GM12864 (cell line): ENCODE results near the gene AGT.
"Not testable (repeated sequence)": the region's sequence is repeated elsewhere in the genome, so short reads cannot be mapped to it uniquely, and the experiment has no call there.

Experiments
- DNase-seq: peaks from one replicate; pipeline ENCODE4 v3.0.0-alpha.2; 2011; ENCODE audit warnings: low read depth
- H3K4me3 ChIP-seq: 2 replicates; pipeline ENCODE4 v1.5.1; 2011; ENCODE audit warnings: mild to moderate bottlenecking, low read depth, low read length, control low read depth
- TF ChIP-seq, protein P1 (sequence below): IDR thresholded peaks from 2 replicates; pipeline ENCODE4 v1.5.1; 2011; ENCODE audit warnings: low read depth, mild to moderate bottlenecking, moderate library complexity, low read length, control low read depth, inconsistent platforms; ENCODE audit errors: missing control alignments

The AGT gene

DNA sequence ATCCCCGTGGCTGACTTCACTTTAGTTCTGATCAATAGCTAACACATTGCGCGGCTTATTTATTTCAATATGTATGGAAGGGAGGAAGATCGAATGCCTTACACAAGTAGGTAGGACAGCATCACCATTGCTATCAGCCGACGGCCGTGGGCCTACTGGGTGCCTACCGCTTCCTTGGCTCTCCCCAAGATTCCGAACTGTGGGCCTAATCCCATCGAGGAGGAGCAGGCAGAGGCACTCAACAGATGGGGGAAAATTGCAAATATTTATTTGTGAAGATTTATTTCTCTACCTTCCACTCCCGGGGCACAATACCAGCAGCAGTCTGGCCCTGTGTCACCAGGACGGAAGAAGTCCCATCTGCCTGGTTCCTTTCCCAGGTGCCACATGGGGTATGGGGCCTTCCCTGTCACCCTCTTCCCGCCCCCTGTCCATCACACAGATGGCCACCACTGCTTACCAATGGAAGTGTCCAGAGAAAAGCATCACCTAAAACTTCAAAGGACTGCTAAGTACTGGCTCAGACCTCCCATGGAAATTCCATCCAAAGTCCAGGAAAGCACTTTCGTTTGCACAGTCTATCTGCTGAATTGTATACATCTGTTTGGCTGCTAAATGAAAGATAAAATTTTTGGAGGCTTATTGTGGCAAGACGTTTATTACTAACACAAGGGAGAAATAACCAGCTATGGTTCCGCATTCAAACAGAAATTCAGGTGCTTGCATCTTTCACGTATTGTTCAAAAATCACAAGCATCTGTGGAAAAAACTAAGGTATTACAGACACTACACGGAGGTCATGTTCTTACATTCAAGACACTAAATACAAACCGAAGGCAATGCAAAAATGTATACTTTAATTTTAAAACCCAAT is 11.8 kb downstream of the AGT start:
- H3K4me3 ChIP-seq = no peak overlapping the region
- TF ChIP-seq, protein P1, sequence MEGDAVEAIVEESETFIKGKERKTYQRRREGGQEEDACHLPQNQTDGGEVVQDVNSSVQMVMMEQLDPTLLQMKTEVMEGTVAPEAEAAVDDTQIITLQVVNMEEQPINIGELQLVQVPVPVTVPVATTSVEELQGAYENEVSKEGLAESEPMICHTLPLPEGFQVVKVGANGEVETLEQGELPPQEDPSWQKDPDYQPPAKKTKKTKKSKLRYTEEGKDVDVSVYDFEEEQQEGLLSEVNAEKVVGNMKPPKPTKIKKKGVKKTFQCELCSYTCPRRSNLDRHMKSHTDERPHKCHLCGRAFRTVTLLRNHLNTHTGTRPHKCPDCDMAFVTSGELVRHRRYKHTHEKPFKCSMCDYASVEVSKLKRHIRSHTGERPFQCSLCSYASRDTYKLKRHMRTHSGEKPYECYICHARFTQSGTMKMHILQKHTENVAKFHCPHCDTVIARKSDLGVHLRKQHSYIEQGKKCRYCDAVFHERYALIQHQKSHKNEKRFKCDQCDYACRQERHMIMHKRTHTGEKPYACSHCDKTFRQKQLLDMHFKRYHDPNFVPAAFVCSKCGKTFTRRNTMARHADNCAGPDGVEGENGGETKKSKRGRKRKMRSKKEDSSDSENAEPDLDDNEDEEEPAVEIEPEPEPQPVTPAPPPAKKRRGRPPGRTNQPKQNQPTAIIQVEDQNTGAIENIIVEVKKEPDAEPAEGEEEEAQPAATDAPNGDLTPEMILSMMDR = no peak
- no peak for DNase-seq

DNA sequence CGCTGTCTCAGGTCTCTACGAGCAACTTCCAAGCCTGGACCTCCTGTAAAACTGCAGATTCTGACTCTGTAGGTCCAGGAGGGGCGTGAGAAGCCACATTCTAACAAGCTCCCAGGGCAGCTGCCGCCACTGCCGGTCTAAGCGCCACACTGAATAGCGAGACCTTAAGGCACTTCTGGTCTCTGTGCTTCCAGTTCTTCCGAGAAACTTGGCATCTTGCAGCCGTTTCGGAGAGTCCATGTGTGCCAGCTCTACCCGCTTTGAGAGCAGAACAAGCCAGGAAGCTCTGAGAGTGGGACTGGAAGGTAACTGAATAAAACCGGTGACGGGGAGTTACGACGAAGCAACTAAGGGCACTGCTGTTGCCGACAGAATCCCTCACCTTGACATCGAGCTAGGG is 12.5 kb downstream of the AGT start:
- TF ChIP-seq, protein P1 = no peak
- no peak overlapping the region for H3K4me3 ChIP-seq
- no peak for DNase-seq

DNA sequence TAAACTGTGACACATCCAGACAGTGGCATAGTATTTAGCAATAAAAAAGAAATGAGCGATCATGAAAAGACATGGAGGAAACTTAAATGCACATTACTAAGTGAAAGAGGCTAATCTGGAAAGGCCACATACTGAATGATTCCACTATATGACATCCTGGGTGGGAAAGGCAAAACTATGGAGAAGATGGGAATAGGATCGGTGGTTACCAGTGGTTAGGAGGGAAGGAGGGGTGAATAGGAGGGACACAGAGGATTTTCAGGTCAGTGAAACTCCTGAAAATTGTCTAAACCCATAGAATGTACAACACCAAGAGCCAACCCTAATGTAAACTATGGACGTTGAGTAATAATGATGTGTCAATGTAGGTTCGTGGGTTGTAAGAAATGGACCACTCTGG is 13.8 kb downstream of the AGT start:
- no peak for DNase-seq
- TF ChIP-seq, protein P1 = no peak
- no peak overlapping the region for H3K4me3 ChIP-seq

DNA sequence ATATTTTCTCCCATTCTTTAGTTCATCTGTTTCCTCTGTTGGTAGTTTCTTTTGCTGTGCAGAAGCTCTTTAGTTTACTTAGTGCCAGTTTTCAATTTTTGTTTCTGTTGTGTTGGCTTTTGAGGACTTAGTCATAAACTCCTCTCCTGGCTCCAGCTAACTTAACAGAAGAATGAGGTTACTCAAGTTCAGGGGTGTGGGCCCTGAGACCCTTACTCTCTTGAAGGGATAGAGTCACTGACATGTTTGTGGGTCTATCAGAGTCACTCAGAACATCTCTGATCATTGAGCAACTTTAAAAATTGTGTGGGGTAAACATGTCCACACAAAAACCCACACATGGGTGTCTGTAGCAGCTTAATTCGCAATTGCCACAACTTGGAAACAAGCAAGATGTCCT is 14.2 kb downstream of the AGT start:
- H3K4me3 ChIP-seq = no peak overlapping the region
- DNase-seq = no peak
- TF ChIP-seq, protein P1 = no peak

DNA sequence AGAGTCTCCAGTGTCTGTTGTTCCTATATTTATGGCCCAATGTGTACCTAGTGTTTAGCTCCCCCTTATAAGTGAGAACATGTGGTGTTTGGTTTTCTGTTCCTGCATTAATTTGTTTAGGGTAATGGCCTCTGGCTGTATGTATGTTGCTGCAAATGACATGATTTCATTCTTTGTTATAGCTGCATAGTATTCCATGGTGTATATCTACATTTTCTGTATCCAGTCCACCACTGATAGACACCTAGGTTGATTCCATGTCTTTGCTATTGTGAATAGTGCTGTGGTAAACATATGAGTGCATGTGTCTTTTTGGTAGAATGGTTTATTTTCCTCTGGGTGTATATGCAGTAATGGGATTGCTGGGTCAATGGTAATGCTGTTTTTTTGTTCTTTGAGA is 15.0 kb downstream of the AGT start:
- DNase-seq, H3K4me3 ChIP-seq: not testable (repeated sequence)

DNA sequence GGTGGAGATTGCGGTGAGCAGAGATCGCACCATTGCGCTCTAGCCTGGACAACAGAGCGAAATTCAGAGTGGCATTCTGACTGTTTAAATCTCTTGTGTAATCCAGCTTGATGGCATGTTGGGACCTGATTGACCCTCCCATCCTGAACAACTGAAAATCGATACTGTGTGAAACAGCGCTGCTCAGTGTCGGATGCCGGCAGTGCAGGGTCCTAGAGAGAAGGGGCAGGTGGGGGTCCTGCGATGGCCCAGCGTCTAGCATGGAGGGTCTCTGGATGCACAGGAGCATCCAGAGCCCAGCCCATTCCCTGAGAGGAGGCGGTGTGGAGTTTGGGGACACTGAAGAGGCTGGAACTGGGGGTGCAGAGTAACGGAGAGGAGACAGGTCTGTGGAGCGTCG is 15.8 kb downstream of the AGT start:
- DNase-seq = no peak
- no peak overlapping the region for H3K4me3 ChIP-seq
- TF ChIP-seq, protein P1 = no peak

DNA sequence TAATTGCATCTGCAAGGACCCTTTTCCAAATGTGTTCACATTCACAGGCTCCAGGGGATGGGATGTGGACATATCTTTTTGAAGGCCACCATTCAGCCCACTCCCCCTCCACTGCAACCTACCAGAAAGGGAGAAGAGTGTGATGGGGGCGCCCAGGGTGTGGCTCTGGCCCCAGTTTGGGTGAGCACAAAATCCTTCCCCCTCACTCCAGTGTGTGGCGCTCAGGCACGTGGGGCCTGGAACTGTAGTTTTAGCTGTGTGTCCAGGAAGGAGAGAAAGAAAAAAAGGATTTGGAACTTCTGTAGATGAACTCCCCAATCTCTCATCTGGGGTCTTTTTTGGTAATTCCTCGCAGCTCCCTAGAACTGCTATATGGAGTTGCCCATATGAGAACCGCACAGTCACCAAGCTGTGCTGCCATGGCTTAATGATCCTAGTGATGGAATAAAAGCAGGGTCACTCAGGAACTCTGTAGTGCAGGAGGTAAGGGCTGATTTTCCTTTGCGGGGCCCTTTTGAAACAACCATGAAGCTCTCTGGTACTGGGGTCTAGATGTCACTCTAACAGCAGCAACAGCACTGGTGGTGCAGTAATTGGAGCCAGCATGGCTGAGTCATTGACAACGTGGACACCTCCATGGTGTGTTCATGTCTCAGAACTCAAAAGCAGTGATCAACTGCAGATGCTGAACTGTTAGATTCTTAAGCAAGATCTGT is 17.0 kb downstream of the AGT start:
- TF ChIP-seq, protein P1 = no peak
- no peak overlapping the region for H3K4me3 ChIP-seq
- DNase-seq = no peak
